HG03095 (cell line): ENCODE measurements around the gene VIP.
"Not testable (repeated sequence)": the region's sequence is repeated elsewhere in the genome, so short reads cannot be mapped to it uniquely, and the experiment has no call there.

ENCODE experiments used
- ATAC-seq: cut with Tn5 transposase; IDR thresholded peaks from one replicate; pipeline ENCODE4 v1.9.1; 2021; ENCODE audit warnings: moderate library complexity; ENCODE audit not compliant: unreplicated experiment

VIP gene

DNA sequence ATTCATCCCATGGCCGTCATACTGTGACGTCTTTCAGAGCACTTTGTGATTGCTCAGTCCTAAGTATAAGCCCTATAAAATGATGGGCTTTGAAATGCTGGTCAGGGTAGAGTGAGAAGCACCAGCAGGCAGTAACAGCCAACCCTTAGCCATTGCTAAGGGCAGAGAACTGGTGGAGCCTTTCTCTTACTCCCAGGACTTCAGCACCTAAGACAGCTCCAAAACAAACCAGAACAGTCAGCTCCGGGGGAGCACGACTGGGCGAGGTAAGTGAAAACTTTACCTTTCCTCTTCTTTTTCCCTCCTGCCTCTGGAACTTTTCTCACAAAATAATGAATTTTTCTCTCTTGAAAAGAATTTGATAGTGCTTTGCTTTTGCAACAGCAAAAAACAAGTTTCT, at the start of gene VIP:
TSS of gene VIP (plus strand) at position 104 of the 400 bp plus-strand sequence. CDS start 1,381 bp downstream, outside the sequence.
- no peak for ATAC-seq

DNA sequence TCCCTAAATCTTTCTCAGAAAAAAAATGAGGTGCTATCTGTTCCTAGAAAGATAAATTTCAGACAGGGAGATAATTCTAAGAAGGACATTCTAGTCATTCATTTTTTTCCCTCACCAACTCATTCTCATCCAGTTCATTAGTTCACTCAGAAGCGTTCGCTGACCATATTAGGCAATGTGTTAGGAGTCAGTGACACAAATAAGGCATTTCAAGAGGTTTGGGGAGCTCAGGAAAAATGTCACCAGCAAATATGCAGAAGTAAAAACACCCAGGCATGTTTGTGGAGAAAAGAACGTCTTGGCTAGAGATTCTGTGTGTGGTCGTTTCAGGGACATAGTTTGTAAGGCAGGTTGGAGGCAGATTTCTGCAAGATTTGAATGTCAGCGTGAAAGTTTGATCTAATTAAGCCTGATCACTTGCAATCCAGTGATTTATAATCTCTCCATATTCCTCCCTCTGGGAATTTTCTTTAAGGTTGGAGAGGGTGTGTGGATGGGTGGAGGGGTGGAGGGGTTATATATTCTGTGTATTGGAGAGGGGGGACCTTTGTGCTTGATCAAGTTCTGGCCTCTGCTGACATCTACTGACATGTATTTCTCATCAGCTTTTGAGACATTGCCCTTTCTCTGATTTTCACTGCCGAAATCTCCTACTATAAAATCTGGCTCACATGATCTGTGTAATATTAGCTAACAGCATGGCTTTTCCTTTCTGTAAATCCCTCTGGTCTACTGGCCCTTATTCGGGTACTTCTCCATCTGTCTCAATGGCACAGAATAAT, 49.3 kb upstream of the VIP start:
- no peak for ATAC-seq

DNA sequence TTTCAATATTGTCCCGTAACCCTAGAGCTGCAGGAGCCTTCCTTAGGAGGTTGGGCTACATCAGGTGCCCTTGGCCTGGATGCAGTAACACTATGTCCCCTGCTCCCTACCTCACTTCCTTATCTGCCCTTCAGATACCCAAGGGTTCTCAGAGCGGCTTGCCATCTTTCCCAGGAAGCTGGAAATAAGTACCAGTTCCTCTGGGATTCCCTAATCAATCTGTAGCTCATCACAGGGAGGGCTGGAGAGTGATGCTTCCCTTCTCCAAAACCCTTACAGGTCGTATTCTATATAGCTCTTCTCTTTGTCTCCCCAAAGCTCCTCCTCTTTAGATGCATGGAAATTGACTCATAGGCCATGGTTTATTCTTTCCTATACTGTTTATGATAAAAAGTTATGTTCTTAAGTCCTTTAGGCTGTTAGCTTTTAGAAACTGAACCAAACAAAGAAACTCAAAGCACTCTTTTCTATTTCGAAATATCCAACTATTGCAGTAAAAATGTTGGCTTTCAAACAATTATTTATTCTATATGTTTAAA, 48.7 kb upstream of the VIP start:
- ATAC-seq: no peak

DNA sequence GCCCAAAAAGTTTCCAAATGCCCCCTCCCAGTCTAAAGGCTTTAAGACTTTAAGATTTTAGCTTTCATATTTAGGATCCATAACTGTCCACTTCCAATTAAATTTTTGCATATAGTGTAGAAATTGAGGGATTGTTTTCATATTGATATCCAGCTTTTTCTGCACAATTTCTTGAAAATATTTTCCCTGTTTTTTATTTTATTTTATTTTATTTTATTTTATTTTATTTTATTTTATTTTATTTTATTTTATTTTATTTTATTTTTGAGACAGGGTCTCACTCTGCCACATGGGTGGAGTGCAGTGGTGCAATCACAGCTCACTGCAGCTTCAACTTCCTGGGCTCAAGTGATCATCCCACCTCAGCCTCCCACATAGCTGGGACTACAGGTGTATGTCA, 46.8 kb upstream of the VIP start:
- ATAC-seq: not testable (repeated sequence)

DNA sequence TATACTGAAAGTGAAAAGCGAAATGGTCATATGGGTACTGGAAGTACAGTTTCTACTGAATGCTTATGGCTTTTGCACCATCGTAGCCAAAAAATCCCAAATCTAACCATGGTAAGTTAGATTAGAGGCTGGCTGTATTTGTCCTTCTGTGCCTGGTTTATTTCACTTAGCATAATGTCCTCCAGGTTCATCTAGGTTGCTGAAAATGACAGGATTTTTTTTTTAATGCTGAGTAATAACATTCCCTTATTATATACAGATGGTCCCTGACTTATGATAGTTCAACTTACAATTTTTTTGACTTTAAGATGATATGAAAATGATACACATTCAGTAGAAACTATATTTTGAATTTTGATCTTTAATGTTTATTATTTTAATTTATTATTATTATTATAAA, 45.3 kb upstream of the VIP start:
- ATAC-seq: no peak

DNA sequence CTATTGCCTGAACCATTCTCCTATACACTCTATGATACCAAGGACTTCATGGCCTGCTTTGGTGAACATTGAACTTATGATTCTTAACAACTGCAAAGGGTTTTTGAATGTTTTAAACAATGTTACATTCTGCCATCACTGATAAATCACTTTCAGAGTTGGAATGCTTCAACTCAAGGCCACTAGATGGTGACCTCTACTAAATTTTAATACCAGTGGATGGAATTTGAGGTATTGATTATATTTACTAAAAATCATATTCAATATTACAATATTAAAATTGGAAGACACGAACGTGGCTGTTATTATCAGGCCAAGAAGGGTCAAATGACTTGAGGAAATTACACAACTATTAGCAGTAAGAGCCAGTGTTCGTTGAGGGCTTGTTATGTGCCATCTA, 34.3 kb upstream of the VIP start:
- no peak for ATAC-seq

DNA sequence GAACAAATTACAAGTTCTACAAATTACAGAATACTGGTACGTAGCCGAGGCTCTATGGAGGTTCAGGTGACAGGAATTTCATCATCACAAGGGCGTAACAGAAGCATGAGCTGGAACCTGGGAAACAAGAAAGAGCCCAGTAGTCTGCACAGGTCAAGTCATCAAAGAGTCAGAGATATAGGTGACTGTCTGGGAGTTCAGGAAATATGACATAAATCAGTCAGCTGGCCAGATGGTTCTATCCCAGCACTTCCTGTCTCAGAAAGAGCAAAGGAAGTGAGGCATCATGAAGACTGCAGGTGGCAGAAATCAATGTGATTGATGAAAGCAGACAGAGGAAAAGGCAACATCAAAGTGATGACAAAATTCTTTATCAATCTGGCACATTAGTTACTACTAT, 29.6 kb upstream of the VIP start:
- ATAC-seq: no peak

DNA sequence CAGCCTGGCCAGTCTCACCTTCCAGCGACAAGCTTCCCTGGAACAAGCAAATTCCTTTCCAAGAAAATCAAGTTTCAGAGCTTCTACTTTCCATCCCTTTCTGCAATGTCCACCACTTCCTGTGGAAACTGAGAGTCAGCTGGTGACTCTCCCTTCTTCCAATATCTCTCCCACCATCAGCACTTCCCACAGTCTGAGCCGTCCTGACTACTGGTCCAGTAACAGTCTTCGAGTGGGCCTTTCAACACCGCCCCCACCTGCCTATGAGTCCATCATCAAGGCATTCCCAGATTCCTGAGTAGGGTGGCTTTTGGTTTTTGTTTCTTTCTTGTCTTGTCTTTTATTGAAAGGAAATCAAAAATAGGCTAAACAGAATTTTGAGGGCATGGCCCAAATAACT, 28.6 kb upstream of the VIP start:
- no peak for ATAC-seq

DNA sequence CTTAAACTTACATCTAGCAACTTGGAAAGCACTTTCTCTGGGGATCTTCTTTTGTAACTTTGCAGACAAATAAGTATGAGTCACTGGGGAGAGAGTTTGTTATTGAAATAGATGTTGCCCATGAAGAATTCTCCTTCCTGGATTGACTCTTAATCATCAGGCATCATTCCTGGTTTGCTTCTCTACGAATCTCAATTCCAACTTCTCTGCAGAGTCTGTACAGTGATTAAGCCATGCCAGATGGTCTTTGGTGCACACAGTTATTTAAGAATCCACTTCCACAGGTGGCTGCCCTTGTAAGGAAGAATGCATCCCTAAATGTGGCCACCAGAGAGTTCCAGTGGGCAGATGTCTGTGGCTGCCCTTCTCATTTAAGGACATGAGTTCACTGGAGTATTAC, 27.2 kb upstream of the VIP start:
- no peak for ATAC-seq

DNA sequence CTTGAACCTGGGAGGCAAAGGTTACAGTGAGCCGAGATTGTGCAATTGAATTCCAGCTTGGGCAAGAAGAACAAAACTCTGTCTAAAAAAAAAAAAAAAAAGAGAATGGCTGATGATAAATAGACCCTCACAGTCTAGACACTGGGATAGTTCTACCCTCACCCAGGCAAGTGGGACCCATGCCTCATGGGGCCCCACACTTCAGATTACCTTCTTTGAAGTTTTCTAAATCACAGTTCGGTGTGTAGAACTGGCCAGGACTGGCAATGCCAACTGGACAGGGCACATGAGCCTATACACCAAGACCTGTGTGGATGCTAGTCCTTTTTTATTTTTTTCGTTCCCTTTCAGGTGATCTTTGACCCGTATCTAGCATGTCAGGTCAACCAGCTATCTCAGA, 24.3 kb upstream of the VIP start:
- no peak for ATAC-seq

DNA sequence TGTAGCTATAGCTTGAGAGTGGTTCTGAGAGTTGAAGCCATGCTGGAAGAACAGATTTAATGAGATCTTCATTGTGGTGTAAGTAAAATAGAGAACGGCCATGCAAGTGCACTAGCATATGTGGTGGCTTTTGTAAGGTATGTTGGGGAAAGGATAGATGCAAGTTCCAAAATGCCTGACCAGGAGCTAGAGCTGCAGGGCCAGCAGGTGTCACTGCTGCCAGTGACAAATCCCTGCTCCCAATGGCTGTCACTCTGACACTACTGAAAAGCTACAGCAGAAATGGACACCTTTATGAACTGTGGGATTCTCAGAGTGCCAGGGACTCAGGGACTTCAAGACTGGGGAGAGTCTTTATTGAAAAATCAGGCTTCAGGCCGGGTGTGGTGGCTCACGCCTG, 23.1 kb upstream of the VIP start:
- no peak for ATAC-seq

DNA sequence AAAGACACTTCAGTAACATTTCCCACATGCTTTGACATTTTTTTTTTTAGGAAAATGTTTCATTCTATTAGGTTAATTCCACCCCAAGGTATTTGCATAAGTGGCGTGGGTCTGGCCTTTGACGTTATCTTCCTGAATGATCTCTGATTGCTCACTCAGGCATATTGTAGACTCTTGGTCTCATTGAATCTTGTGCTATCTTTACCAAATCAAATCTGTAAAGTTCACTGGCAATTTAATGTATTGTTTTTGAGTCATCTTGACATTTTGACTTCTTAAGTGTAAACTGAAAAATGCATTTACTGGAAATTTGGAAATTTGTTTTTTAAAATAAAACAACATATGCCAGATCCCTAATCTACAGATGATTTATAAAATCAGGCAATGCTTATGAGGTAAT, 16.0 kb upstream of the VIP start:
- no peak for ATAC-seq

DNA sequence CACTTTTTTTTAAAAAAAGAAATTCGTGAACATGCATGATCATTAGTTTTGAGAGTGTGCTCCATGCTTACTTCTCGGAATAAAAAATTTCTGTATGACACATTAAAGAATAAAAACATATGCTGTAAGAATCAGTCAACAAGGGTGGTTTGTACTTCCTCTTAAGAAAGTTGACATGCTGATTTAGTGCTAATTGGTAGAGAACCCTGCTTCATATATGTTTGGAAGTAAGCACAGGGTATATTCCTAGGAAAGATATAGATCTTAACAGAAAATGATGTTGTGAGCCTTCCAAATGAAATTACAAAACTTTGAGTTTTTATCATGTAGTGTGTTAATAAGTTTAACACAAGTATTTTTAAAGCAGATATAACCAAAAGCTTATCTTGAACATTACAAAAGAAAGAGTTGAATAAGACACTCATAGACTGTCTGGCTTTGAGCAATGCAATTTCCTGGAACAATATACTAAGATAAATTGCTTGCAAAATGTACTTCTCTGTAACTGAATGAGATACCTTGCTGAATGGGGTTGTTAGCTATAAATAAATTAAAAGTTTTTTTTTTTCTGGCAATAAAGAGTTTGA, 13.8 kb upstream of the VIP start:
- no peak for ATAC-seq

DNA sequence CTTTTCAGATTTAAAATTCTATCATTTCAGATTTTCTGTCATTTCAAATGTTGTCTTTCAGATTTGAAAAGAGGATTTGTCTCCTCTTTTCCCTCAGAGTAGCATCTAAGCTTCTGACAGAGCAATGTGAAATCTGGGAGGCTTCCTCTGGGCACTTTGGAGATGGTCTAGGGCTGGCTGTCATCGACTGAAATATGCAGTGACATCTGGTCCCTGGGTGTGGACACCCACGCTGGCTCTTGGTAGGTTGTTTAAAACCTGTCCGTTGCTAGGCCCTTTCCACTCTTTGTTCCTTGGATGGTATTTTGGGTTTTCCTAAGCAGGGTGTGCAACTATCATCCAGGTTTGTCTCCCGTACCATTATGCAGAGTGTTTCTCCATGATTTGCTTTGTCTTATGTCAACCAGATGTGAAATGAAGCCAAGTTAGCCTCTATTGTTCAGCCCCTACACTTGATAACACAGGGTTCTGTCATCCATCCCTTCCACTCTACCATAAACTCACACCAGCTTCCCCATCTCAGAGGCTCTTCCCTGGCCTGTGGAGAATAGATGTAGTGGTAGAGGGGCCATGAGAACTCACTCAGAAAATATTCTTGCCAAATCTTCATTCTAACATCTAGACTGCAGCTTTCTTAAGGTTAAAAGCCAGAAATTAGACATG, 5.0 kb upstream of the VIP start:
- ATAC-seq: no peak

DNA sequence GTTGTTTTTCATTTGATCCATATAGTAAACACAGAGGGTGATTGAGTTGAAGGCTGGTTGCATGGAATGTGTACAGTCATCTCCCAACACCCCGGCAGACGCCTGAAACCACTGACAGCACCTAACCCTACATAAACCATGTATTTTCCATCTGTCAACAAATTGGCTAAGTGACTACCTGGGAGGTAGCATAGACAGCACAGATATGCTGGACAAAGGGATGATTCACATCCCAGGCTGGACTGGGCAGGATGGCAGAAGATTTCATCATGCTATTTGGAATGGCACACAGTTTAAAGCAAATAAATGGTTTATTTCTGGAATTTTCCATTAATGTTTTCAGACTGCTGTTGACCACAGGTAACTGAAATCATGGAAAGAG, 4.4 kb upstream of the VIP start:
- no peak for ATAC-seq

DNA sequence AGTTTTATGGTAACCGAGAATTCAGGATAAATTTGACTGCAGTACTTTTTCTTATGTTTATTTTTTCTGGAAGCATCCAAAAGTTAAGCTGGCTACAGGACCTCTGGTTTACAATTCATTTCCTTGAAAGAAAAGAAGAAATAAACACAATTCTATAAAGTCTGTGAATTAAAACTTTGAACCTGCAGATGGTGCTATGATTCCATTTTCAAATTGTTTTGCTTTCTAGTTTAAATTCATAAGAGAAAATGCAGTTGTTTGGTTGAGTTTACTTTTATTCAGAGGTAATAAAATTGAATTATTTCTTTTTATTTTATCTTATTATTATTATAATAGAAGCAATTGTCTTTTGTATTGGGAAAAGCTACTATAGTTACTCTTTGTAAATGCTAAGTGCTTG, 1.8 kb upstream of the VIP start:
- ATAC-seq: no peak

DNA sequence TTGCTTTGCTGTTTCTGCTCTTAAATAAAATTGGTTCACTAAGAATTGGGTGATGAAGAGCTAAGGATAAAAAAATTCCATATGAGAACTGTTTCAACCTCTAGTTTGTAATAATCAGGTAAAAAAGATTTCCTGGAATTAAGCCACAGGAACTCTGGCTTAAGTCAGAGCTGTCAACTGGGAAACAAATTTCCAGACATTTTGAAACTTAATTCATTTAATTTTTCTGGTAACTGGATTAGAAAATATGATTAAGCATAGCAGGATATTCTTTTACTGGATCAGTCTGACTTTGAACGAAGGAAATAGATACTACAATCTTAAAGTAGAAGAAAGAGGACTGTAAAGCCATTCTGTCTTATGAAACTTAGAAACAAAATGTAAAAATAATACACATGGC, 1.3 kb upstream of the VIP start:
- no peak for ATAC-seq

DNA sequence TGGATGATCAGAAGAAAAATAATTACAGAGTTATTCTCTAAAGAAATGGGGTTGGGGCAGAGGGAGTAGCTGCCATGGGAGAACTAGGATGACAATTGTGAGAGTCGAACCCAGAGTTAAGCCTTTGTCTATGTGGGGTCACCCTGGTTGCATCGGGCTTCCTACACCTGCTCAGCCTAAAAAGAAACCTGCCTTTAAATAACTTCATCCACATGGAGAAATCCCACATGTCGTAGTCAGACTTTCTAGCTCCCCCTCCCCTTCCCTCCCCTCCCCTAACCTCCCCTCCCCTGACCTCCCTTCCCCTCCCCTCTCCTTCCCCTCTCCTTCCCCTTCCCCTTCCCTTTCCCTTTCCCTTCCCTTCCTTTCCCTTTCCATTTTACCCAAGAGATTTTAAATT, 14.7 kb downstream of the VIP start:
- ATAC-seq: no peak

DNA sequence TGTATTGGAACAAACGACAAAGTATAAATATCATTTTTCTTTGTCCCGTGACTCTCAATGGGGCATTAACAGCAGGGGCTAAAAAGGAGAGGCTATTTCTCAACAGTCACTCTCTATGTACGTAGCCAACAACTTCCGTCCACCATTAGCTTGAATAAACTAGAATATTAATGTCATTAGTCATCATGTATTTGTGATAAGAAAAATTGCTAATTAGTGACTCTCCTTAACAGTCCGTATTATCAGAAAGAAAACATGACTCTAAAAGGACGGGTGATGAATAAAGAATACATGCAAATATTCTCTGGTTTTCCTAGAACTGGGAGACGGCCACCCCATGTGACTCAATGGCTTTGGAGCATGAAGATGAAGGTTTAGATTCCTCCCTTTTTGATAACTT, 18.6 kb downstream of the VIP start:
- ATAC-seq: no peak

DNA sequence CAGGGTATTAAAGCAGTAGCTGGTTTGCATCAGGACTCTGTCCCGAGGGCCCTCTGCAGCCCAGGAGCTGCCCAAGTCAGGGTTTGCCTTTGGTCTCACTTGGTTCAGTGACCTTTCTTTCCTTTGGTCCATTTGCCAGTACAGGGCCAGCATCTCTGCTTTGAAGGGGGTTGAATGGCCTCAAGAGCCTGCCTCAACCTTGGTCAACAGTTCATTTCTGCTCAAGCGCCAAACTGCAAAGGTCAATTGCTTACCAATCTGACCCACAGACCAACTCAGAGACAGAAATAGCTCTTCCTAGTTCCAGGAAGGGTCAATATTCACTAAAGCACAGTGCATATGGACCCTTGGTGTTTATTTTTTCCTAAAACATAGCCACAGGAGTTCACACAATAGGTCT, 19.4 kb downstream of the VIP start:
- ATAC-seq: no peak

DNA sequence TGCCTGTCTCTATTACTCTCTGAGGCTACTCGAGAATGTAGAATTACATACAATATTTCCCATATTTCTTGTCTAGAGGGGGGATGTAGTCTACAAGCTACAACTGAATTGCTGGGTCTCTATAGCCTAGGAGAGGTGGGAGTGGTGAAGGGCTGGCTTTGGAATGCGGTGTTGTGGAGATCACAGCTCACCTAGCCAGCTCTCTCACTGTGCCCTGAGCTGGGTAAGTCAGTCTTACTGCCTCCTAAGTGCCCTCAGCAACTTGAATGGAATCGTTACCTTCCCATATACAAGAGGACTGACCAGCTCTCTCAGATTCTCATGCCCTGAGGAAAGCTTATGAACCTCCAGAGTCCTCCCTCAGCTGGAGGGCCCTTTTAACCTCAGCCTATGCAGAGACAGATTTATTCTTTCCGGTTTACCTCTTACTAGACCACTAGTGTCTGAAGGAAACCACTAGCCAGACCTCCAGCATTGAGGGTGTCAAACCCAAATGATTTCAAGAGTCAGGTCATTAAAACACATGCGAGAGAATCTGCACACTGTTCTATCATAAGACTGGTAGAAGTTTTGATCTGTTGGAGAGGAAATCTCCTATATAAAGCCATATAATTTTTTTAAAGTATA, 20.6 kb downstream of the VIP start:
- no peak for ATAC-seq

DNA sequence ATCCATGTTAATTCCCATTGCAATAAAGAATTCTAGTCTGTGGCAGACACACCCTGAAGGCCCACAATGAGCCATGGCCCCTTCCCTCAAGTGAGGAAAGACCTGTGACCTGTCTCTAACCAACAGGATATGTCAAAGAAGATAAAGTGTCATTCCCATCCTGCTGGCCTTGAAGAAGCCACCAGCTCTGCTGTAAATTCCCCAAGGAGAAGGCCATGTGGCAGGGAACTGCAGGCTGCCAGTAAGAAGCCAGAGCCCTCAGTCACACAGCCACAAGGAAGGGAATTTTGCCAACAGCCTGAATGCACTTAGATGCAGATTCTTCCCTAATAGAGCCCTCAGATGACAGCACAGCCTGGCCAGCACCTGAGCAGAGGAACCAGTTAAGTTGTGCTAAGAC, 24.8 kb downstream of the VIP start:
- no peak for ATAC-seq
